HPDE6-E6E7 (cell line): ENCODE measurements around the gene CPNE4.
"Not testable (repeated sequence)": the region's sequence is repeated elsewhere in the genome, so short reads cannot be mapped to it uniquely, and the experiment has no call there.

Experiments
- DNase-seq: peaks from one replicate; pipeline ENCODE4 v3.0.0; 2011; ENCODE audit warnings: missing footprints; ENCODE audit errors: extremely low spot score

Gene CPNE4

DNA sequence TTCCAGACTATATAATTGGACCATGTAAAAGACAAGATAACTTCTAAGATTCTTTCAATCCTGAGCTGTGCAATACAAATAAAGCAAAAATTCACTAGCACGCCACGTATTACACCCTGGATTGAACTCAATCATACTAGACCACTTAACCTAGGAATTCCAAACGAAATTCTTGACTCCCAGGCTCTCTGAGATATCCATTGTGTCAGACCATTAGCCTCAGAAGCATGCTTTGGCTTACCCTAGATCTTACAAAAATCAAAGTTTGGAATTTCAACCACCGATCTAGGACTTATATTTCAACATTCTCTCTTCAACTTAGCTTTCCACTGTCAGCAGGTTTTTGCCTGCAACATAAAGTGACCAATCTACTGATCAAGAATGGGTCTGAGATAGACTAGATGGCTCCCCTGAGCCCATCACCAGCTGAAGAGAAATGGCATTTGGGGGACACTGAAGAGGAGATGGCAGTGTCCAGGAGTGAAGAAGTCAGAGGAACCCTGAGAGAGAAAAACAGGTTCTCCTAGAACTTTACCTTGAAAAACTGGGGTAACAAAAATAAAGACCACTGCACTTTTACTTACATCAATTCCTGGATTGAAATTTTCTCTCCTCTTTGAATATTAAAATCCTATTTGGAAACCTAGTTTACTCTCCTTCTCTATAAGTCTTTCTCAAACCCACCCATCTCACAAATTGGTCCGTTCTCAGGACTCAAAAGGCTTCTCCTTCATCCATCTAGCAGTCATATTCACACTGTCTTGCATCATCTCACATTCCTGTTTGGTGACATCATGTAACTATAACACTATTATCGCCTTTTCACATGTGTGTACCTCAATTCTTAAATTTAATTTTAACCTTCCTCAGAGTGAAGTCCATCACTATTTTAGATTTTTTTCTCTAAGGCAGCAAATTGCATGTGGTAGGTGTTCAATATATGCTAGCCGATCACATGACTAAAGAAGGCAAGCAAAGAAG lies 18.5 kb downstream of the CPNE4 start:
- DNase-seq = no peak

GRCh38 chr3:132014105-132014504 lies 20.7 kb downstream of the CPNE4 start:
- no peak for DNase-seq

DNA sequence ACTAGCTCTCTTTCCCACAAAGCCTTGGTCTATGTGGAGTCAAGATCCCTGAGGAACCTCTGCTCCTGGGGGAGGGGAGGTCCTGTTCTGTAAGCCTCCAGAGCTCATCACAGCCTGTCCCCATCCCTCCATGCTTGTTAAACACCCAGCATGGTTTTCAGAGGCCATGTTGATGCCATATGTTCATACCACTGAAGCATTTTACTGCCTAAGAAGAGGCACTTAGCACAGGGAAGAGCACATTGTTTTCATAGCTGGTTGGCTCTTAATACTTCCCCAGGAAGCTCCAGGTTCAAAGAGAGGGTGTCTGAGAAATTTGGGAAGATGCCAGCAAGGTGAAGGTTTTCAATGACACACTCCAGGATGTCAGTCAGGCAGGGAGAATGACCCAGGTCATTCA lies 25.6 kb downstream of the CPNE4 start:
- no peak for DNase-seq

GRCh38 chr3:132008837-132009236 lies 26.0 kb downstream of the CPNE4 start:
- no peak for DNase-seq

DNA sequence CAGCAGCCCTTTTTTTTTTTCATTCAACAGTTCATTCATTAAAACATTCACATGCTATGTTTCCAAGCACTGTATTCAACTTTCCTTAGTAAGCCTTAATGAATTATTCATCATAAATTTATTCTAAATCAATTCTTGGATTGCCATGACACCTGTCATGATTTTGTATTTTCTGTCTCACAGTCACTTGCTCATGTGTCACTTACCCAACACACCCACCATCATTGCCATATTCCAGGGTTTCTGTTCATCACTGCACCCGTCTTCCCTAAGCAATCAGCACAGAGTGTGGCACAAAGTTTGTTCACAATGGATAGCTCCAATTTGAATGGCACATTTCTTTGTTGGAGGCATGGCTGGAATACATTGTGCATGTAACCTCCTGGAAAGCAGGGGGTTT lies 27.2 kb downstream of the CPNE4 start:
- DNase-seq = no peak

DNA sequence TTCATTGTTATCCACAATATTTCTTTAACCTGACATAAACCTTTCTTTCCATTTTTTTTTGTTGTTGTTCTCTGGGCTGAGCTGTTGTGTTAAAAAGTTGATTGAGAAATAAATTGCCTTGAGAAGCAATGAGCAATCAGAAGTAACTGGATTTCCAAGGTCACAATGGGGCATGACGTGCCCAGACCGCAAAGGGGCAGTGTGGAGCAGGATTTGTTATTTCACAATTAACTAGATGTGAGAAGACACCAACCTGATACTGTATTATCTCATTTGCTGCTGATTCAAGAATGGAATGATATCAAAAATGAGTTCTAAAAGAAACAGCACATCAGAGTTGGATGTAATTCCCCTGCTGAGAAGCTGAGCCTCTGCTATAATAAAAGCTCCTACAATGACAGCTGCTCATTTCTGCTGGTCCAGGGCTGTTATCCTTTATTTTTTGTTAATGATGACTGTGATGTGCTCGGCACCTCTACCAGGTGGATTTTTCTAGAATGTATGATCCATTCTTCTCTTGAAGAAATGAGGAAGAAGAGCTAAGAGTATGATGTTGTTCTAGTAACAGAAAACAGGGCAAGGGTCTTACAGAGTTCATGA lies 28.1 kb downstream of the CPNE4 start:
- DNase-seq = peak; percentile 28

DNA sequence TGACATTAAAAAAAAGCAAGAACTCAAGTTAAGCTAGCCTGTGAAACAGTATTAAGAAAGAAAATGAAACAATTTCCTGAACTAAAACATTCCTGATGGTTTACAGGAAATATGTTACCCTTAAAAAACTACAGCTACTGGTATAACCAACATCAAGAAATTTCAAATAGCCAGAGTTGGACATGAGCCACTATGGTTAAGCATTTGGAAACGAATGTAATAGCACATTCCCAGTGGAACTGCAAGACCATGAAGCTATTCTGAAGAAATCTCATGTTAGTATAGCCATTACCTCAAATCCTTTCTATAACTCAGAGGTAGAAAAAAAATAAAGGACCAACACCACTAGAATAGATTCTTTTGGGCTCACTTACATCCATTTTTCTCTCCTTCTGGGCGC lies 30.2 kb downstream of the CPNE4 start:
- DNase-seq = no peak

DNA sequence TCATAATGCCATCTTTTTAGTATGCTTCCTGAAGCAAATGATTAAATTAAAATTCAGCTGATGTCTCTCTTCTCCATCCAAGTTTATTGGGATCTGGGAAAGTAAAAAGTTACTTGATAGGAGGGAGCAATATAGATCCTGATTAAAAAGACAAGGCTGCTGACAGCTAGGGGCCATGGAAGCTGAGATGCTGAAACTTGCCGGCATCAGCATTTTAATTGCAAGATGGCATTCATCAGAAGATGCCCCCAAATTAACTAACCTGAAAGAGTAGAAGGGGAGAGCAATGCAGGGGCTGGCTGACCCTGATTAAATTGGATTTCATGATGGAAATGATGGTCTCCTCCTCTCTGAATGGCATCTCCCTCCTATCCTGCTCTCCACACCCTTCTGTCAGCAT lies 31.1 kb downstream of the CPNE4 start:
- no peak for DNase-seq

DNA sequence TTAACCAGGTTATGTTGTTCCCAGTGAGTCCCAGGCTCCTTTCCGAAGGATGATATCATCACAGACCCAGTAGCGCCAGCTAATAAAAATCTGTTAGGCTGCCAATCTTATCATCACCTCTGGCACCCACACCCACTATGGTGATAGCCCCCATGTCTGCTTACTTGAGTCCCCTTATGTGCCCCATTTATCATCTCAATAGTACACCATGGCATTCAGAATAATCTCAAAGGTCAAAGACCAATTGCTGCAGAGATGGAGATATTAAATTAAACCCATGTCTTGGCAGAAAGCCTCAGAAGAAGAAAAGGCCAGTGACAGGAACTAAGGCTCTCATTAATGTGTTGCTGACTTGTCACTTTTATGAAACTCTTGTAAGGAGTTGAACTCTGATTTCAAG lies 32.8 kb downstream of the CPNE4 start:
- no peak for DNase-seq

DNA sequence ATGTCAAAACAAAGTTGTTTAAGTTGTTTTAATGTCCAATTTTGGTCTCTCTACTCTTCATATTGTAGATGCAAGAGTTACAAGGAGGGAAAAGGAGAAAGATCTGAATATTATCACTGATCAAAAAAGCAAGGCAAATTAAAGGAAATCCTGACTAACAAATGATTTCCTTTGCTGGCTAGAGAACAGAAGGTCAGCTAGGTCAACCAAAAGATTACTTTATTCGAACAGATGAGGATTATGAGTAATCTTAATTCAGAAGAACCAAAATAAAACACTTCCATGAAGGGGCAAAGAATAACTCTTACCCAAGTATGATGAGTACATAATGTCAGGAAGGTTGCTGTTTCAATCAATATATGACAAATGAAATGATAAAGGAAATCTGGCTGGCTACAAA lies 33.8 kb downstream of the CPNE4 start:
- no peak for DNase-seq

DNA sequence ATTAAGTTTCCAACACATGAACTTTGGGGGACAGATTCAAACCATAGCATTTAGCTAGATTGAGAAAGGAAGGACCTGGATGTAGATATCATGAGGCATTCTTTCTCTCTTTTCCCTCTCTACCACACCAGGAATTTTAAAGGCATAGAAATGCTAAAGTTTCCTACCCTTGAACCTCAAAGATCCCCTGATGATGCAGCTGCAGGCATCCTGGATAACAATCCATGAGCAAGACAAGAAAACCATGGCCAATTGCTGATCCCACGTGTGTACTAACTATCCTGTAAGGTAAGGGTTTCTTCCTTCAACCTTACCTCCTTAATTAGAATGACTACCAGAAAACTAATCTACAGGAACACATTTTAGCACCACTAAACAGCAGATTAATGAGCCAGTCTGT lies 36.8 kb downstream of the CPNE4 start:
- DNase-seq = no peak

DNA sequence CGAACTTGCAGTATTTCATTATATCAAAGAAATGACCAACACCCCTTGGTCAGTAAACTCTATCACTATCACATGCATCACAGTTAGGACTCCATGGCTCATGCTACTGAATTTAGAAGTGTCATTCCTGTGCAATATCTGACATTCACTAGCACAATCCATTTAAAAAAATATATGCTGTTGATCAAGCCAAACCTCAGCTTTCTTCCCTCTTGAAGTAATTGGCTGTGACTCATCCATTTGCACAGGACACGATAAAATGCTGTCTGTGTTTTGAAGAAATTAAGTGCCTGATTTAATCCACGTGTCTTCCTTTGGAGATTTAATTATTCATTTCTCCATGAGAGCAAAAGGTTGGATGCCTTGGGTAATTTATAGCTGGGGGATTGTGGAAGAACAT lies 38.9 kb downstream of the CPNE4 start:
- DNase-seq = no peak

DNA sequence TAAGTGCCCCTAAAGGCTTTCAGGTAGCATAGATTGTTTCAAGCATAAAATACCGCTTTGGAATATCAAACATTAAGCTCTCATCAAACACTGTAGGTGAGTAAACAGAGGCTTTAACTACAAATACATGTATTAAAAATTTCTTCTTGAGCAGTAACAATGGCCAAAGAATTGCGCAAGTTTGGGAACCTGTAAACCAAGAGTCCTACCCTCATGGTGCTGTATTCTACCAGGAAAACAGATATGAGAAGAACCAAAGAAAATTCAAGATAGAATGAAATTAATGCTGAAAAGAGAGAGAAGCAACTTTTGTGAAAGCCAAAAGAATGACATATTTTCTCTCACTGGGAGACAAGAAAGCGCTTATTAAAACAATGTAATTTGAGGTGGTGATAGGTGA lies 45.5 kb downstream of the CPNE4 start:
- DNase-seq = no peak

GRCh38 chr3:131988209-131988608 lies 46.6 kb downstream of the CPNE4 start:
- DNase-seq = no peak

GRCh38 chr3:131983689-131984088 lies 51.1 kb downstream of the CPNE4 start:
- DNase-seq = no peak

- DNase-seq = no peak
Measured at GRCh38 chr3:131981323-131981722, 53.5 kb downstream of the CPNE4 start.

DNA sequence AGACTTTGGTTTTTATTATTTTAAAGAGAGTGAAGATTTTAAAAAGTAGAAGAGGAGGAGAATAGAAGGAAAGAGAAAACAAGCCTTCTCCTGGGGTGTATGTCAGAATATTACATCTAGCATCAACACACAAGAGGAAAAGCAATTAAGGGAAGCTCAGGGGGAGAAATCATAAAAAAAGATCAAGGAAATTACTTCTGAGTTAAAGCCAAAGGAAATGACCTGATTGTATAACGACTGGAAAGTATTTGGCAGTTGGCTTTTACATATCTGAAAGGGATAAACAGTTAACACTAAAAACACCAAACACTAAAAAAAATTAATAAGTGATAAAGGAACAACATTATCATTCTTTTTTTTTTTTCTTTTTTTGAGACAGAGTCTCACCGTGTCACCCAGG lies 58.4 kb downstream of the CPNE4 start:
- DNase-seq = no peak

GRCh38 chr3:131975047-131975446 lies 59.8 kb downstream of the CPNE4 start:
- DNase-seq = no peak

DNA sequence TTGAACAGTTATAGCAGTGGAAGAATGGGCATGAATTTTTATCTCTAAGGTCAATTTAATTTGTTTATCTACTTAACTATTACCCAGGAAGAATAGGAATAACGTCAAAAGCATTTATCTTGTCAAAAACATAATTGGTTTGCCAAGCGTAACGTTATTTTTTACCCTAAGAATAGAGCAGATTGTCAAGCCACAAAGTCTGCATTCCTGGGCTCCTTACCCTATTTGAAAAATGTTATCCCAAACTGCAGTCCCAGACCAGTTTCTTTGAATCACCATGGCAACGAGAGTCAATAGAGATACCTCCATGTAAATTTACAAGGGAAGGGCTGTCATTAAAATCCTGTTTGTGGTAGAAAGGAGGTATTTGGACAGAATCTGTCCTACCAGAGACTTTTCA lies 61.1 kb downstream of the CPNE4 start:
- no peak for DNase-seq

- DNase-seq = no peak
Measured at GRCh38 chr3:131972550-131972949, 62.3 kb downstream of the CPNE4 start.

DNA sequence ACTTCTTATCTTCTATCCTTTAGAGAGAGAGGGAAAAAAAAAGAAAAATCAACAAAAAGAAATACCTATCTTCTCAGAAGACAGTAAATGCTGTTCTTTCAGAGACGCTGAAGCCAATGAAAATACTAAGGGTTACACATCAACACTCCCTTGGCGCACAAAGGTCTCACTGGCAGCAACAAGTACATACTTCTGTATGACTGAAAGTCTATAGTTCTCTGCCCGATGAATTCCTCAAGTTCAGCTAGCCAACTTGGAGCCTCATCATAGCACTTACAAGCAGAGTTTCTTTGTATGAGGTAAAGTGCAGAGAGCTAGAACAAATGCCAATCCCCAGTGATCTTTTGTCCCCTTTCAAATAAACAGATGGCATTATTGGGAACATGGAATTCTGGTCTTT lies 62.7 kb downstream of the CPNE4 start:
- no peak for DNase-seq

- not testable (repeated sequence) for DNase-seq
Measured at GRCh38 chr3:131963442-131963841, 71.4 kb downstream of the CPNE4 start.

- DNase-seq = no peak
Measured at GRCh38 chr3:131962982-131963381, 71.8 kb downstream of the CPNE4 start.
